Measurements from ENCODE around the gene PITPNB. TPM values are rescaled to one million over a fixed set of nuclear protein-coding genes. Genes with fewer than 3 reads are reported as not detected.

The PITPNB gene
- total RNA-seq, 1 experiment from 2014 or later = 82.6 TPM

DNA sequence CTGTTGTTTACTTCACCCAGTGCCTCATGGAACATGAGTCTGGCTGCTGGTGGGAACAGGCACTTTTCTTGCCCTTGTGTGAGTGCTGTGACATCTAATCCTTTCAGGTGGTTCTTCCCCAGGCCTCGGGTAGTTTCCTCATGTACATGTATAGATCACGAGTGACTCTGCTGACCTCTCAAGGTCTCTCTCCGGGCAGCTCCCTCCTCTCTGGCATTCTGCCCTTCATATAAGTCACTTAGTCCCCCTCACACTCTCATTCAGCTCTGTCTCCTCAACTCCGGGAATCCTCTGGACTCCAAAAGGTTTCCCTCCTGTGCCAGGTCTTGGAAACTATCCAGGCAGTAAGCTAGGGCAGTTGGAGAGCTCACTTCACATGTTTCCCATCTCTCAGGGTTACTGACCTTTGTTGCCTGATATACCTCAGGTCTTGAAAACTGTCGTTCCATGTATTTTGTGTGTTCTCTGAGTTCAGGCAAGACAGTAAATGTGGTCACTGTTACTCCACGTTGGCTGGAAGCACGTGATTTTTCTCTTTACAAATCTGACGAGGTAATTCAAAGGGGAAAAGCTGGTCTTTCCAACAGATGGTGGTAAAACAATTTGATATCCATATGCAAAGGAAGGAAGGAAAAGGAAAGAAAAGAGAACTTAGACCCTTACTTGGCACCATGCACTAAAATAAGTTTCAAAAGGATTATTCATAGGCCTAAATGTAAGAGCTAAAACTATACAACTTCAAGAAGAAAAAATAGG is 40.5 kb upstream of the PITPNB start:
- Histone ChIP-seq H3K4me1 (ENCODE audit: control insufficient read depth in 1 of 2, insufficient read depth in 2 of 2, low read length in 2 of 2) (peaks cover 15 to 25% of the 10 kb centered on the region in 2 experiments), H2AFZ (ENCODE audit: low read depth, low read length, poor library complexity, severe bottlenecking) (no peak overlapping the region), H3K27me3 (ENCODE audit: insufficient read depth, low read length) (no peaks in the 10 kb centered on the region), H3K9me2 (ENCODE audit: insufficient read depth) (no peaks in the 10 kb centered on the region), H3K4me3 (replicated peaks in 1 of 2; ENCODE audit: low read depth in 1 of 2, low read length in 2 of 2) (no peak overlapping the region), H3K4me2 (ENCODE audit: low read length) (no peak overlapping the region), H3K36me3 (ENCODE audit: control insufficient read depth in 1 of 2, insufficient read depth in 2 of 2, low read length in 2 of 2) (no peaks in the 10 kb centered on the region), H3K9ac (ENCODE audit: low read length) (no peak overlapping the region), H4K20me1 (ENCODE audit: insufficient read depth) (no peaks in the 10 kb centered on the region), H3K27ac (ENCODE audit: low read depth, low read length) (no peak overlapping the region), H3K79me2 (ENCODE audit: insufficient read depth, low read length) (no peaks in the 10 kb centered on the region), H3K9me3 (ENCODE audit: control insufficient read depth in 1 of 2, insufficient read depth in 1 of 2, low read depth in 1 of 2, low read length in 2 of 2) (no peaks in the 10 kb centered on the region)
- RAD21 ChIA-PET (ENCODE audit: low non-redundant PET in 1 of 2, low total read pairs in 2 of 2, uncharacterized antibody in 2 of 2, unreplicated experiment in 2 of 2) = no interaction called here
- CTCF ChIA-PET = no interaction called here
- intact Hi-C loops (cut with micrococcal nuclease) = no loop called here
- DNase-seq (ENCODE audit: low read depth, low spot score) (no peak), ATAC-seq (no peak)
- POLR2A ChIA-PET = no interaction called here
- TF ChIP-seq FOSL1 (IDR thresholded peaks at IDR 0.05; ENCODE audit: low read depth) (no peak), ZFX (IDR thresholded peaks at IDR 0.05) (no peak), POLR2AphosphoS5 (IDR thresholded peaks at IDR 0.05; ENCODE audit: low read depth, low read length) (no peak), EZH2phosphoT487 (IDR thresholded peaks at IDR 0.05; ENCODE audit: borderline replicate concordance) (no peak), JUND (IDR thresholded peaks at IDR 0.05) (no peak), YY1 (IDR thresholded peaks at IDR 0.05; ENCODE audit: extremely low read depth, insufficient replicate concordance, low read depth, low read length) (no peak), TCF7L2 (IDR thresholded peaks at IDR 0.05; ENCODE audit: borderline replicate concordance, extremely low read depth, insufficient read depth, insufficient read length) (no peak), ZNF274 (IDR thresholded peaks at IDR 0.05; ENCODE audit: low read depth, low read length) (no peak), EZH2 (IDR thresholded peaks at IDR 0.05) (no peak), SIN3A (IDR thresholded peaks at IDR 0.05; ENCODE audit: low read depth) (no peak), CBX3 (IDR thresholded peaks at IDR 0.05; ENCODE audit: low read depth) (no peak), RAD21 (IDR thresholded peaks at IDR 0.05; ENCODE audit: low read depth) (no peak), SRF (IDR thresholded peaks at IDR 0.05; ENCODE audit: low read depth) (no peak)
- no TSS peak for BruUV-seq (replicated peaks)

Data from HCT116 (cell line).